GM19240 (cell line): ENCODE data around the gene RAB6B.
A peak's percentile ranks its signal among the peaks of the same experiment; 100 is the strongest.

Experiments
- DNase-seq: peaks from one replicate; pipeline ENCODE4 v3.0.0; 2011; ENCODE audit warnings: low spot score; ENCODE audit not compliant: insufficient read length

Gene RAB6B

DNA sequence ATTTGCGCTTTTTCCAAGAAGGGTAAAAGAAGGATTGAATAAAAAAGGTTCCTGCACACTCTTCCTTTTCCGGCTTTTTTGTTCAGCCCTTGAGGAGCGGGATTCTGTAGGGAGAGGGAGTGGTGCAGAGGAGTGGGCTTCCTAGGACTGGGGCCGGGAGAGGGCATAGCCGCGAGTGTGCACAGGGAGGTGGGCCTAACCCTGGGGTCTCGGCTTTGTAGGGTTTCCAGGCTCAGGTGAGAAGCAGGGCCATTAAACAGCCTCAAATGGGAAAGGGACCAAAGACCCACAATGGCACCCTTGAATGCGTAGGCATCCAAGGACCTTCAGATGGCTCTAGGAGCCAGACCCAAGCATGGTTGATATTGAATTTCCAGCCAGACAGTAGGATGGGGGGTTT, 35.4 kb upstream of the RAB6B start:
- DNase-seq = no peak

DNA sequence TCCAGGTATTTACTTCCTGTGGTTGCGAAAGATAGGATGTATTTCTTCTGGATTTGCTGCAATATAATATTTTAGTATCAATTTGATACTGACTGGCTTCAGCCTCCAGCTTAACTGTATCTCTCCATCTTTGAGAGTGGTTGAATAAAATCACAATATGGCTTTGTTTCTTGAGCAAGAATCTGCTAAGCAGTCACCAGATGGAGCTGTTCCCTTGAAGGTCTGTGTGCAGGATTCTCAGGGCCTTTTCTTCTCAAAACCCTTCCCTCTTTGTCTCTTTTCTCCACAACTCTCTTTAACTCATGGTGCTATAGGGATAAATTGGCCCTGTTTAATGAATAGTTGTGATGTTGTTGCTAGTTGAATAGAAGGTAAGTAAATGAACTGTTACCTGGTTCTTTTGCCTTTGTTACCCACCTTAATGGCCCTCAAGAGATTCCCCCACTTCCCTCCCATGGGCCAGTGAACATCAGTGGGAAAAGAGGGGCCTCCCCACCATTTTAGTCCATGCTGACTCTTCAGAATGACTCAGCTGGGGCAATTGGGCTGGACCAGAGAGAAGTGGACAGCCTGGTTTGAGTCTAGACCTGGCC, 34.8 kb upstream of the RAB6B start:
- DNase-seq = no peak

DNA sequence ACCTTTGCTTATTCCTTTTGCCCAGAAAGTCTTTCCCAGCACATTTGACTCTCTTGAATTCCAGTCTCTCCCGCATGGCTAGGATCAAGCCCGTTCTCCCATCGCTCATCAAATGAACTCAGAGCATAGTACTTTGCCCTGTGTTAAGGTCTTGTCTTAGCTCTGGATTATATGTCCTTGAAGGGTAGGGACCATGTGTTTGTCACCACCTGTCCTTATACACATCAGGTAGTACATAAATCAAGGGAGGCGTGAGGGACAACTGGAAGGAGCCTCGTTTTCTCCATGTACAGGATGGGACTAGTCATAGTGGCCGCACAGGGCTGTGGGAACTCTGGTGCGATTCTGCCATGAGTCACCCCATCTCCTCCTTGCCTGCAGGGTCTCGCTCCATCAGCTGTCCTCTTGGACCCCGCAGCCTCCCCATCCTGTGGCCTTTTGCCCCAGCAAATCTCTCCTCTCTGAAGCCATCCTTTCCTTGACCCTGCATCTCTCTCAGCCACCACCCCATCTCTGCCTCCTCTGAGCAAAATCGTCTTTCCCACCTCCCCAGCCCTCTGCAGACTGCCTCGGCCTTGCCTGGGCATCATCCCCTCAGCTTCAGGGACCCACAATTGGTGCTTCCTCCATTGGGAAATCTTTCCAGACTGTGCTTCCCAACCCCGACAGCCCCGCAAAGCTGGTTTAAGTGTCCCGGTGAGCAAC, 33.4 kb upstream of the RAB6B start:
- DNase-seq = no peak

DNA sequence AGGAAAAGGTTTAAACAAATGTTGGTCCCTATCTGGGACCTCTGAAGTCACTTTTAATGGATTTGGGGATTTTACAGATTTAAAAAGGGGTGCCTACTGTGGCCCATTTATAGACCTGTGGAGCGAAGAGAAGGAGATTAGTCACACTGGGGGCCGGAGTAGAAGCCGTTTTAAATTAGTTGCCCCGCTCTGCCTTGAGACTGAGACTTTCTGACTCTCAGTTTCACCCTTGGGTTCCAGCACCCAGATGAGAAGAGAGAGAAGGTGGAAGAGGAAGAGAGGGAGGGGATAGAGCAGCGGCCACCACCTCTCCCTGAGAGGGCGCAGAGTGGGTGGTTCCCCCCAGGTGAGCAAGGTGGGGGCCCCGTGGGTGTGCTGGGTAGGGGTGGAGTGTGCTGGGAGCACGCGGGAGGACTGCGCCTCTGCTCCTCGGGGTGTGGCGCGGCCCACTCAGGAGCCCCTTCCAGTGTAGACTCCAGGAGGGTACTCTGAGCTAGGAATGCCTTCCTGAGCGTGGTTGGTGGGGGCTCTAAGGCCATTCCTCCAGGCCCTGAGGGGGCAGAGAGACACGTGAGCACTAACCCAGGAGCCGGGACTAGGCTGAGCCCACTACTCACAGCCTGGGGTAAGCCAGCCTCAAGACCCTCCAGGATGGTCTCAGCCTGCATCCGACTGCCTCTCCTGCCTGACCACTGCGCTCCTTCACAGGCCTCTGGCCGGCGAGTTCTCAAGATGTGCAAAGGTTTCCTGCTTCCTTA, 32.6 kb upstream of the RAB6B start:
- no peak for DNase-seq

DNA sequence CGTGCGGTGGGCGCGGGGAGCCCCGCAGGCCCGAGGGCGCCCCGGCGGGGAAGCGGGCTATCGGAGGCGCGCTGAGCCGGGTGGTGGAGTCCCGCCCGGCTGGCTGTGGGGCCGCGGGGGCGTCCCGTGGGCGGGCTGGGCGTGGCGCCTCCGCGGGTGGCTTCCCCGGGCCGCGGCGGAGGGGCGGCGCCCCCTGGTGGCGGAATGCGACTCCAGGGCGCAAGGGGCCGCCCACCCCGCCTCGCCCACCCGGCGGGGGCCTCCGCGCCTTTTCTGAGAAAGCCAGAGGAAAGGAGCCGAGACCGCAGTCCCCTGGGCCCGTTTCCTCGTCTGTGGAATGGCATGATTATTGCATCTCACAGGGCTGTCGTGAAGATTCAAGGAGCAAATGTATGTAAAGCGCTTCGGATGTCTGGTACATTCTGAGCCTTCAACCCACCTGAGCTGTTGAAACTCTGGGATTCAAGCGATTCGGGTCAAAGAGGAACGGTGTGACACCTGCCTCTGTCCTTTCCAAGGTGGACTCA, 31.9 kb upstream of the RAB6B start:
- DNase-seq = peak; percentile 63

DNA sequence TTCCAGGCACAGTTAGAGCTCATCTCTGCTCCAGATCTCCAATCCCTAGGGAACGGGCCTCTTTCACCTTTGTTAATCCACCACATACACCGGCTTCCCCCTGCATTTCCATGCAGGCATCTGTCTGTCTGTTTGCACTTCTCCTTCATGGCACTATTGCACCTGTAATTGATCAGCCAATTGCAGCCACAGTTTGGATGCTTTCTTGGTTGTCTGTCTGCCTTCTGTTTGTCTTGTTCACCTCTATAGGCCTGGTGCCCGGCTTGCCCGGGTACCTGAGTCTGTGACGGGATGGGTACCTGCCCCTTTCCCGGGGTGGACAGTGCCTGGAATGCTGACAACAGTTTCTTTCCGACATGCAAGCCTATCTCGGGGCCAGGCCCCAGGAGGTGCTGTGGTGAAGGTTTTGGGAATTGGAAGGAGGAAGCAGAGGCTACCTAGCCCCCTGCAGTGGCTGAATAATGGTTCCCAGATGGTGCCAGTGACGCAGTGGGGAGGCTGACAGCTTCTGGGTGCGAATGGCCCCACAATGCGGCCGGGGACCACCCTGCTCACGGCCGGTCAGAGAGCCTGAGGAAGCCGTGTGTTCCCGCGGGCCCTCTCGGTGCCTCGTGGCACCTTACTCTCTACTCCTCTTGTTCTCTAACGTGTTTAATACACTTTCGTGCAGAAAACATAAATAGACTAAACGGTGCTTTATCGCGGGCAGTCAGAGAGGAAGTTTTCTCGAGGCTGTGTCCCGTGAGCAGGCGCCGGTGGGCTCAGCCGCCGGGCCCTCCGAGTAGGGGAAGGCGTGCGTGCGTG, 31.3 kb upstream of the RAB6B start:
- no peak for DNase-seq

DNA sequence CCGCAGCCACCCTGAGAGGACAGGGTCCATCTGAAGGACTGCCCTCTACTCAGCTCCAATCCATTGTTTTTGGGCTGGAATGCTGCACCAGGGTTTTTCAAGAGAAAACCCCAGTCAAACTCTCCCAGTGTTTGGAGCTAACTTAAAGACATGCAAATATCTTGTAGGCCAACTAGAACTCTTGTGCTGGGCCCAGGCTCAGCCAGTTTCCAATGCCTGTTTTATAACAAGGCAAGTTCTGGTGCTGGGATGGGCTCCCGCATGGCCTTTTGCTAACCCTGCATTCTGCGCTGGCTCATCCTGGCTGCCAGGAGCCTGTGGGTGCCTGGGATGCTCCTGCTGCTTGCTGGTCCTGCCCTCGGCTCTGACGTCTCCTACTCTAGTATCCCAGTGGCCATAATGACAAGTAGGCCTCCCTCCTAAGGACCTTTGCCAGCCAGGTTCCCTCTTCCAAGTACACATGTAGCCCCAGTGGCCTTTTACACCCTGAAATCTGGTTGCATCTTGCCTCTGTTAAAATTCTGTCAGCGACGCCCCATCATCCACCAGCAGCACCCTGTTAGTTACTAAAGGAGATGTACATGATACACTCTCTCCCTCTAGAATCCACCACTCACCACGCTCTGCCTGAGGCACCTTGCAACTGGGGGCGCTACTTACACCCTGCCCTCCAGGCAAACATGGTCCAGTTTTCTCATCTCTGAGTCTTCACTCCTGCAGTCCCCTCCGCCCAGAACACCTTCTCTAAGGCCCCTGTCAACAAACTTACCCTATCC, 30.5 kb upstream of the RAB6B start:
- no peak for DNase-seq

DNA sequence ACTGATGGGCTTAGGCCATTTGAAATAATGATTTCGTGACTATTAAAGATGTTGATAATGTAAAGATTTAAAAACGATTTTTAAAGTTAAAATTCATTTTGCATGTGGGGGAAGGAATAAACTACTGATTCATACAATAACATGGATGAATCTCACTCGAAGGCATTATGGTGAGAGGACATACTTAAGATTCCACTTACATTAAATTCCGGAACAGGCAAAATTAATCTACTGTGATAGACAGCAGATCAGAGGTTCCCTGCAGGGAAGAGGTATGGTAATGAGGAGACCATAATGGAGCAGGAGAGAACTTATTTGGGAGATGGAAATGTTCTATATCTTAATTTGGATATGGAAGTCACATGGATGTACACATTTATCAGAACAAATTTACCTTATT, 28.4 kb upstream of the RAB6B start:
- no peak for DNase-seq

DNA sequence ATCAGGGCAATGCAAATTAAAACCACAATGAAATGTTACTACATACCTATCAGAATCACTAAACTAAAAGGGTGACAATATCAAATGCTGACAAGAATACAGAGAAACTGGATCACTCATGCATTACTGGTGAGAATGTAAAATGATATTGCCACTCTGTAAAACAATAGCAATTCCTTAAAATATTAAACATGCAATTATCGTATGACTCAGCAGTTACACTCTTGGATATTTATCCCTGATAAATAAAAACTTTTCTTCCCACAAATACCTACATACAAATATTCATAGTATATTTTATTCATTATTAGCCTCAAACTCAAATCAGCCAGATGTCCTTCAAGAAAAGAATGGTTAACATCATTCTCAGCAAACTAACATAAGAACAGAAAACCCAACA, 25.9 kb upstream of the RAB6B start:
- DNase-seq = no peak

DNA sequence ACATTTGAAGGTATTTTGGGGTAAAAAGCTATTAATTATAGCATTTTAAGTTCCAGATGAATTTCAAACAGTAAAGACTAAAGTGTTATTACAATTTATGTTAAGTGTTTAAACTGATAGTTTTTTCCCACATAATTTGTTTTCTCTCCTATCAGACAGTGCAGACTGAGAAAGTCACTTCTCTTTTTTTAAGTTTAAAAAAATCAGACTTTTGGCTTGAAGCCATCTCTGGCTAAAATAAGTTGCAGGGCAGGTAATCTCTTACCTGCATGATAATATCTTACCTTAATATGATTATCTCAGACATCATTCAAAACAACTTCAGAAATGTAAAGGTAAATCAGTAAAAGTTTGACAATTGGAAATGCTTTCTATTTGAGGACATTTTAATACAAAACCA, 21.5 kb upstream of the RAB6B start:
- no peak for DNase-seq

DNA sequence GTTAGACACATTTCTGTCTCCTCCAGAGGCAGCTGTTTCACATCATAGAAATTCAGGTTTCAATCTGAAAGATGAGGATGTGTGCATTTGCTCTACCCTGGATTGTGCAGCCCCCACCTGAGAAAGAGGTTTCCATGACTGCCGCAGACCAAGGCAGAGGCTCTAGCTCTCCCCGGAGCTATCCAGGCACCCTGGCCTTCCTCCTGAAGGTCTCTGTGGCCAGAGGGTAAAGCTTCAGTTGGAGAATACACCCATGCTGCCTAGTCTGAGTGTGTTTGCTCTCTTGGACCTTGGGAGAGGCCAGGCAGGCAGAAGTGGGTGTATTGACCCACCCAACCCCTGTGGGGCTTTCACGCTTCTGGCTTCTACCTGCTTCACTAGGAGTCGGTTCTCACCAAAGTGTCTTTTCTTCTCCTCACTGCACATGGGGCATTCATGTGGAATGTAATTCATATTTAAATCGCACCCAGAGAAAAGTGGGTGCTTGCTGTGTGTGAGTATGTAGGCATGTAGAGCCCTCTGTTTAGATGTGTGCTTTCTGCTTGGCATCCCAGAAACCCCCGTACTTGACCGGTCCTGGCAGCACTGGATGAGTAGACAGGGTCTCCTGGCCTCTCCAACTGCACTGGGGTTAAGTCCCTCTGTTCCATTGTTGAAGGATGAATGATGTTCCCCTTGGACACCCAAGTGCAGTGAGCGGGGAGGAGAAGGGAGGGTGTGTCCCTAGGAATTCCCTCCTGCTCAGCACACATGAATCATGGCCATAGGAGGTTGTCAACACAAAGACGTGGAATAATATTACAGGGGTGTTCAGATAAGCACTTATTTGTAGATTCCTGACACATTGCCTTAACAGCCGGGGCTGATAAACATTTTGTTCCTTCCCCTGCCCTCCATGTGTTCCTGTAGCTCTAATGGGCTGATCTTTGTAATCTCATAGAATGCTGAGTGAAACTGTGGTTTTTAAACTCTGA, 20.3 kb upstream of the RAB6B start:
- DNase-seq = no peak

DNA sequence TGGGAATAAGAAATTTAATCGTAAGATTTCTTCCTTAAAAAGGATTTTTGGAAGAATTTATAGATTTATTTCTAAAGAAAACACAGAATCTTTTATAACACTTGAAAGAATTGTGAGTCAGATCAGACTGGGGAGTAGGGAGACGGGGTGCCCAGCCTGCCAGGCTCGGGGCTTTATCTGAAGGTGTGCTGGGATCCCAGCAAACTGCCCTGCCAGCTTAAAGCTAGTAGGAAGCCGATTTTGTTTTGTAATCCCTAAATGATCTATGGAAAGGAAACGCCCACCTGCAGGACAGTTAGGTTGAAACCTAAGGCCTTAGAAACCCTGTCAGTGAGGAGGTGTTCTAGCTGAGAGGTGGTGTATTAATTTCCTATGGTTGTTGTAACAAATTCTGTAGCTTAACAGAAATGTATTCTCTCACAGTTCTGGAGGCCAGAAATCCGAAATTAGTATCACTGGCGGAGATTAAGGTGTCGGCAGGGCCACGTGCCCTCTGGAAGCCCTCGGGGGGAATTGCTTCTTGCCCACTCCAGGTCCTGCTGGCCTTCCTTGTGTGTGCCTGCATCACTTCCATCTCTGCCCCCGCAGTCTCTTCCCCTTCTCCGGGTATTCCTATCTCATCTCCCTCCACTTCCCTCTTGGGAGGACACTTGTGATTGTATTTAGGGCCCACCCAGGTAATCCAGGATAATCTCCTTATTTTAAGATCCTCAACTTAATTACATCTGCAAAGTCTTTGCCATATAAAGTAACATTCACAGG, 19.3 kb upstream of the RAB6B start:
- no peak for DNase-seq

DNA sequence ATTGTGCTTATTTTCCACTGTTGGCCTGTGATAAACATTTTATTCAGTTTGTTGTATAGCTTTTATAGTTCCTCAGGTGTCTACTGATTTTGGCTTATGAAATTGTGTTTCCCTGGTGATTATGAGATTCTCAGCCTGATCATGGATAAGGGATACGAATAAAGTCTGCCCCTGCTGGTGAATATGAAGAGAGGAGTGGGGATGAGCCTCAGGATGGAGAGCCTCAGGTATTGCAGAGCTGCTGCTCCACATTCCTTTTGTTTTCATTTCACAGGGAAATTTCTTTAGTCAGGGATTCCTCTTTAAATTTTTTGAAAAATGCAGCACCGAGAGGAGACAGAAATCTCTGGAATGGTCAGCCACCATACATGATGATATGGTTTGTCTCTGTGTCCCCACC, 14.7 kb upstream of the RAB6B start:
- DNase-seq = no peak

DNA sequence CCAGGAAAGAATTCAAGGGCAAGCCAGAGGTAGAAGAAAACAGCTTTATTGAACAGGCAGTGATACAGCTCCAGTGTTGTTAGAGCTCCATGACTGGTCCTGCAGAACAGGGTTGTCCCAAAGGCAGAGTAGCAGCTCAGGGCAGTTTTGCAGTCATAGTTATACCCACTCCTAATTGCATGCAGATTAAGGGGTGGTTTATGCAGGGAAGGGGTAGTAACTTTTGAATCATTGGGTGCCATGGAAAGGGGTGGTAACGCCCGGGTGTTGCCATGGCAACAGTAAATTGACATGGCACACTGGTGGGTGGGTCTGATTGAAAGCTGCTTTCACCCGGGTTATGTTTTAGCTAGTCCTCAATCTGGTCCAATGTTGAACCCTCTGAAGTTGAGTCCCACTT, 9.7 kb upstream of the RAB6B start:
- DNase-seq = no peak

DNA sequence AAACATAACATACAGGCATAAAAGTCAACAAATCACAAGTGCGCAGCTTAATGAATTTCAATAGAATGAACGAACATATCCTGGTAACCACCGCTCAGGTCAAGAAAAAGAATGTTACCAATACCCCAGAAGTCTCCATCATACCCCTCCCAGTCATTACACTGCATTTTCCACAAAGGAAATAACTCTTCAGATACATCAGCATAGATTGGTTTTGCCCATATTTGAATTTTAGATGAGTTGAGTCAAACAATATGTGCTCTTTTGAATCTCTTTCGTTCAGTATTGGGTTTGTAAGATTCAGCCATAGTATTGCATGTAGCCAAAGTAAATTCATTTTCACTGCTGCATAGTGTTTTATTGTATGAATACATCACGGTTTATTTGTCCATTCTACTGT, 6.2 kb upstream of the RAB6B start:
- DNase-seq = no peak

DNA sequence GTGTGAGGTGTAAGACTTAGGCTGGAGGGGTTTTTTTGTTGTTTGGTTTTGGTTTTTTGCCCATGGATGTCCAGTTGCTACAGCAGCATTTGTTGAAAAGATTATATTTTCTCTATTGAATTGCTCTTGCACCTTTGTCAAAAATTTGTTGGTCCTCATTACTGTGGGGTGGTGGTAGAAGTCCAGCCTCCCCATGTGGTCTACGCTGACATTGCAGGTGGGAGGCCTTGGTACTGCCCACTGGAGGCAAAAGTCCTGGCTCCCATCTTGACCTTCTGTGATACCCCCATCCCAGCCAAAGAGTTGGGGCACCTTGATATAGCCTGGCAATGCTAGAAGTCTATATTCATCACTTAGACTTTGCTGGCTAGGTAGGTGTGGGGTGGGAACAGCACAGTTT, 5.4 kb upstream of the RAB6B start:
- DNase-seq = no peak

DNA sequence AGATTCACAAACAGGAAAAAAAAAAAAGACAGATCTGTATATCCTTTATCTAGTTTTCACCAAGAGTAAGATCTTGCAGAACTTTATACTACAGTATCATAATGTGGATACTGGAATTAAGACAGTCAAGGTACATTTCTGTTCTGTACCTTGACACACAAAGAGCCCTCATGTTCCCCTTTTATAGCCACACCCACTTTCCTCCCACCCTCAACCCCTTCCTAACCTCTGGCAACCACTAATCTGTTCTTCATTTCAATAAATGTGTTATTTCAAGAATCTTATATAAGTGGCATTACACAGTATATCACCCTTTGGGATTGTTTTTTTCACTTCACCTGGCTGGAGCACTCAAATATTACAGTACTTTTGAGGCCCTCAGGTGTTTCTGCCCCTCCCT, 3.6 kb upstream of the RAB6B start:
- DNase-seq = no peak

DNA sequence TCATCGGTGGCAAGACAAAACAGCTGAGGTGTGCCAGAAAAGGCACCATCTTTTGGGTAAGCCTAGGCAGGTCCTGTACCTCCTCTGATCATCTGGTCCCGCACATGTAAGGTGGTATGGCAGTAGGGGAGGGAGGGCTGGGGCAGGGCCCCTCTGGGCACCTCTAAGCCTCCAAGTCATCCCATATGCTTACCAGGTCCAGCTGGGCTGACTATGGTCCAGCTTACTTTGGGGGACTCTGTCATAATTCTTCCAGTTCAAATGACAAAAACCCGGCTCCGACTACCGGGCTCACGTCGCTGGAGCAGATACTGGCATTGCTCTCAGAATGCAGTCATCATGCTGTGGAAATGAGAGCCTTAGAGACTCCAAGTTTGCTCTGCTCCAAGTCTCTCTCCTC, 1.9 kb upstream of the RAB6B start:
- DNase-seq = no peak
